Liver (tissue), 9 donors: ENCODE measurements around the gene CIZ1. TPM values are rescaled to one million over a fixed set of nuclear protein-coding genes. Genes with fewer than 3 reads are reported as not detected.

Source experiments
- DNase-seq: peaks from one replicate; pipeline ENCODE4 v3.0.0-alpha.2; 2017; ENCODE audit warnings: low spot score
- H3K27ac ChIP-seq, 2 donors: one replicate each; pipeline ENCODE4 v1.7.0; 2013; ENCODE audit warnings: inconsistent platforms in 2 of 2, low read length in 2 of 2, control low read depth in 1 of 2, low read depth in 1 of 2, mild to moderate bottlenecking in 1 of 2
- H3K27me3 ChIP-seq, 4 donors: one replicate each; pipeline versions ENCODE4 v1.6.1 to v1.7.0; 2013; ENCODE audit warnings: low read length in 3 of 4, inconsistent platforms in 1 of 4, mild to moderate bottlenecking in 1 of 4, moderate library complexity in 1 of 4; ENCODE audit not compliant: control insufficient read depth in 4 of 4, insufficient read depth in 4 of 4
- H3K36me3 ChIP-seq, 4 donors: one replicate each; pipeline versions ENCODE4 v1.6.1 to v1.7.0; 2013; ENCODE audit warnings: low read length in 3 of 4, mild to moderate bottlenecking in 3 of 4, low read depth in 1 of 4, moderate library complexity in 1 of 4; ENCODE audit not compliant: control insufficient read depth in 4 of 4, insufficient read depth in 3 of 4
- H3K4me1 ChIP-seq, 4 donors: one replicate each; pipeline versions ENCODE4 v1.6.1 to v1.7.0; 2013; ENCODE audit warnings: low read length in 3 of 4, mild to moderate bottlenecking in 3 of 4, moderate library complexity in 1 of 4; ENCODE audit not compliant: control insufficient read depth in 4 of 4, insufficient read depth in 4 of 4
- H3K4me3 ChIP-seq, 3 donors: one replicate each; pipeline versions ENCODE4 v1.6.1 to v1.7.0; 2013; ENCODE audit warnings: low read length in 3 of 3, control low read depth in 1 of 3, low read depth in 1 of 3, mild to moderate bottlenecking in 1 of 3
- H3K9ac ChIP-seq, 2 donors: one replicate each; pipeline ENCODE4 v1.7.0; 2013; ENCODE audit warnings: low read length in 2 of 2, mild to moderate bottlenecking in 2 of 2, moderate library complexity in 2 of 2, control low read depth in 1 of 2, low read depth in 1 of 2
- H3K9me3 ChIP-seq, 4 donors: one replicate each; pipeline versions ENCODE4 v1.6.1 to v1.7.0; 2013; ENCODE audit warnings: low read length in 3 of 4; ENCODE audit not compliant: control insufficient read depth in 4 of 4
- ATF3 ChIP-seq: IDR thresholded peaks from 2 replicates; pipeline ENCODE4 v1.6.1; 2016; ENCODE audit warnings: antibody characterized with exemption
- CTCF ChIP-seq: fragments of 150-350 bp; IDR thresholded peaks from 2 replicates; pipeline ENCODE4 v1.5.1; 2017; ENCODE audit warnings: improper control_type of control experiment, low read depth, low read length; ENCODE audit not compliant: missing input control
- EGR1 ChIP-seq, 2 donors: IDR thresholded peaks; 2 replicates each; pipeline ENCODE4 v1.6.1; 2016 to 2018; ENCODE audit warnings: antibody characterized with exemption in 2 of 2, low read depth in 2 of 2
- FOXA1 ChIP-seq: IDR thresholded peaks from 2 replicates; pipeline ENCODE4 v1.6.1; 2016; ENCODE audit warnings: antibody characterized with exemption
- FOXA2 ChIP-seq: IDR thresholded peaks from 2 replicates; pipeline ENCODE4 v1.6.1; 2016; ENCODE audit warnings: antibody characterized with exemption
- GABPA ChIP-seq, 2 donors: IDR thresholded peaks in 1 of 2; conservative IDR thresholded peaks in 1 of 2; 2 replicates each; pipeline ENCODE4 v1.6.1; 2016; ENCODE audit warnings: antibody characterized with exemption in 2 of 2, mild to moderate bottlenecking in 1 of 2, moderate library complexity in 1 of 2
- HNF4A ChIP-seq, 2 donors: conservative IDR thresholded peaks; 2 replicates each; pipeline ENCODE4 v1.6.1; 2016; ENCODE audit warnings: antibody characterized with exemption in 2 of 2, mild to moderate bottlenecking in 2 of 2
- HNF4G ChIP-seq: IDR thresholded peaks from 2 replicates; pipeline ENCODE4 v1.6.1; 2016; ENCODE audit warnings: antibody characterized with exemption
- JUND ChIP-seq, 2 donors: IDR thresholded peaks; 2 replicates each; pipeline ENCODE4 v1.6.1; 2016; ENCODE audit warnings: antibody characterized with exemption in 2 of 2
- MAX ChIP-seq: IDR thresholded peaks from 2 replicates; pipeline ENCODE4 v1.6.1; 2016; ENCODE audit warnings: antibody characterized with exemption
- NR2F2 ChIP-seq: IDR thresholded peaks from 2 replicates; pipeline ENCODE4 v1.6.1; 2016; ENCODE audit warnings: antibody characterized with exemption
- RAD21 ChIP-seq, 2 donors: IDR thresholded peaks; 2 replicates each; pipeline ENCODE4 v1.6.1; 2016; ENCODE audit warnings: antibody characterized with exemption in 2 of 2, mild to moderate bottlenecking in 2 of 2
- REST ChIP-seq: IDR thresholded peaks from 2 replicates; pipeline ENCODE4 v1.6.1; 2016; ENCODE audit warnings: antibody characterized with exemption, mild to moderate bottlenecking
- RXRA ChIP-seq, 2 donors: IDR thresholded peaks; 2 replicates each; pipeline ENCODE4 v1.6.1; 2017 to 2018; ENCODE audit warnings: antibody characterized with exemption in 2 of 2, mild to moderate bottlenecking in 1 of 2
- SP1 ChIP-seq: IDR thresholded peaks from 2 replicates; pipeline ENCODE4 v1.6.1; 2018; ENCODE audit warnings: antibody characterized with exemption, mild to moderate bottlenecking
- TAF1 ChIP-seq: conservative IDR thresholded peaks from 2 replicates; pipeline ENCODE4 v1.6.1; 2016; ENCODE audit warnings: antibody characterized with exemption, mild to moderate bottlenecking
- YY1 ChIP-seq: IDR thresholded peaks from 2 replicates; pipeline ENCODE4 v1.6.1; 2016; ENCODE audit warnings: antibody characterized with exemption, mild to moderate bottlenecking
- ZBTB33 ChIP-seq: IDR thresholded peaks from 2 replicates; pipeline ENCODE4 v1.6.1; 2016; ENCODE audit warnings: antibody characterized with exemption
- WGBS: extraction: QIAGEN DNeasy Blood & Tissue Kit; methylation state at CpG from one replicate; pipeline ENCODE4 v1.1.7; 2013; 5-methylcytosine and 5-hydroxymethylcytosine counted together
- polyA plus RNA-seq, 2 donors: library from polyadenylated mRNA; stranded (reverse) in 1 of 2; unstranded in 1 of 2; fragments of 200-250 nt in 1 of 2; fragments of >200 nt in 1 of 2; fragmentation: Nextera tagmentation in 1 of 2; extraction: Ambion mirVana in 1 of 2; gene quantifications; one replicate each; pipeline versions ENCODE4 v1.2.1 to v1.2.3, GENCODE V29; 2013 to 2015
- total RNA-seq, 2 donors: library from RNA; depleted of rRNA; stranded (reverse); fragments of >200 nt; gene quantifications; one replicate each; pipeline ENCODE4 v1.2.3, GENCODE V29; 2014
- donor health status: healthy.
- donor health status: healthy.
- donor health status: healthy.
- donor health status: healthy.
- donor health status: healthy.

Gene CIZ1
- total and polyA plus RNA-seq, 4 donors = 12.5 to 15.5 (median 13.7) TPM

GRCh38 chr9:128203707-128204551, 12.6 kb upstream of the CIZ1 start:
- Histone ChIP-seq H3K9ac (no peak overlapping the region), H3K27ac (peak overlapping the region; percentile 33 to 53), H3K4me1 (peaks cover 3 to 36% (median 25%) of the 10 kb centered on the region in 4 donors), H3K36me3 (no peaks in the 10 kb centered on the region), H3K27me3 (no peaks in the 10 kb centered on the region), H3K4me3 (peak overlapping the region in 2 of 3 donors; percentile 37 to 53), H3K9me3 (no peaks in the 10 kb centered on the region)
- TF ChIP-seq MAX (no peak), NR2F2 (no peak), REST (no peak), CTCF (no peak), HNF4G (no peak), RAD21 (IDR thresholded peaks at IDR 0.05) (no peak), FOXA2 (no peak), GABPA (IDR thresholded peaks at IDR 0.05 in 1 of 2, conservative IDR thresholded peaks at IDR 0.05 in 1 of 2) (no peak), YY1 (no peak), FOXA1 (no peak), RXRA (IDR thresholded peaks at IDR 0.05) (no peak), TAF1 (no peak), HNF4A (conservative IDR thresholded peaks at IDR 0.05) (no peak), ATF3 (no peak), SP1 (no peak), ZBTB33 (no peak), JUND (IDR thresholded peaks at IDR 0.05) (no peak), EGR1 (IDR thresholded peaks at IDR 0.05; ENCODE audit: low read depth in 2 of 2) (no peak)
- no peak for DNase-seq
- 4% methylated on average over 67 of the region's 67 CpGs for WGBS
